Measurements from ENCODE around the gene TUBB. TPM values are rescaled to one million over a fixed set of nuclear protein-coding genes. Genes with fewer than 3 reads are reported as not detected.
A peak's percentile ranks its signal among the peaks of the same experiment; 100 is the strongest.

Gene TUBB
- polyA plus RNA-seq, 2 of the 4 experiments (the other 2 are of a cell fraction), result 691 to 1,044 TPM

DNA sequence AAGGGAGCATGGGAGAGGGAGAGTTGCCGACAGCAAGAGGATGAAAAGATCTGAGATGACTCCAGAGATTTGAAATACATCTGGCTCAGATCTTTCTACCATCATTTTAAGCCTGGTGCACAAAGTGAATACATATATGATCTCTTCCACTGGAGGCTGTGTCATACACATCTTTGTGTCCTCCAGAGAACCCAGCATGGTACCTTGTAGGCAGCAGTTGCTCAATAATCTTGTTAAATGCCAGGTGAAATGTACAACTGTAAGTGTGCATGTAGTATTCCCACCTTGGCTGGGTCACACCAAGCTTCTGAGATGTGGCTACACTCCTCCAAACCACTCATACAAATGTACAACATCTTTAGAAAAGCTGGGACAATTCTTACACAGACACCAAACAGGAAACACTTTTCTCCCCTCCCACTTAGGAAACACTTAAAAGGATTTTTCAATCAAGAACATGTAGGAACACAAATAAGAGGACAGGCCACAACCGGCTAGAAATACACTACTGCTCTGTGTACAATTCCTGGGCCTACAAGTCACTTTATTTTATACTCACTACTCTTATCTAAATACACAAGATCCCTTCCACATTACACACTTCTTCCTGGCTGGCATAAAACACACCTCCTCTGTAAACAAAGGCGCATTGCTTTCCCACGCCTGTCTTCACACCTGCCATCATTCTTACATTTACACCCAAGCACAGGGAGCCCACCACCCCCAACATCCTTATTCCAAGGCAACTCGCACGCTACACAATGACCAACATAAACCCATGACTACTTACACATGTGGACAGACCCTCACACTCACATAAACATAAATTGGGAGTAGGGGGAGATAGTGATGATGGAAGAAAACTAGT lies 28.0 kb downstream of the TUBB start (continued):
- TF ChIP-seq, protein P1, sequence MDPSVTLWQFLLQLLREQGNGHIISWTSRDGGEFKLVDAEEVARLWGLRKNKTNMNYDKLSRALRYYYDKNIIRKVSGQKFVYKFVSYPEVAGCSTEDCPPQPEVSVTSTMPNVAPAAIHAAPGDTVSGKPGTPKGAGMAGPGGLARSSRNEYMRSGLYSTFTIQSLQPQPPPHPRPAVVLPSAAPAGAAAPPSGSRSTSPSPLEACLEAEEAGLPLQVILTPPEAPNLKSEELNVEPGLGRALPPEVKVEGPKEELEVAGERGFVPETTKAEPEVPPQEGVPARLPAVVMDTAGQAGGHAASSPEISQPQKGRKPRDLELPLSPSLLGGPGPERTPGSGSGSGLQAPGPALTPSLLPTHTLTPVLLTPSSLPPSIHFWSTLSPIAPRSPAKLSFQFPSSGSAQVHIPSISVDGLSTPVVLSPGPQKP (IDR thresholded peaks at IDR 0.05; ENCODE audit: low read depth, low read length), result no peak
- no peak for TF ChIP-seq ZFP36 (IDR thresholded peaks at IDR 0.05; ENCODE audit: borderline replicate concordance, partially characterized antibody)
- TF ChIP-seq CHD2 (IDR thresholded peaks at IDR 0.05; ENCODE audit: low read length, partially characterized antibody), result no peak
- TF ChIP-seq KDM5A (IDR thresholded peaks at IDR 0.05), result no peak
- TF ChIP-seq, protein P2, sequence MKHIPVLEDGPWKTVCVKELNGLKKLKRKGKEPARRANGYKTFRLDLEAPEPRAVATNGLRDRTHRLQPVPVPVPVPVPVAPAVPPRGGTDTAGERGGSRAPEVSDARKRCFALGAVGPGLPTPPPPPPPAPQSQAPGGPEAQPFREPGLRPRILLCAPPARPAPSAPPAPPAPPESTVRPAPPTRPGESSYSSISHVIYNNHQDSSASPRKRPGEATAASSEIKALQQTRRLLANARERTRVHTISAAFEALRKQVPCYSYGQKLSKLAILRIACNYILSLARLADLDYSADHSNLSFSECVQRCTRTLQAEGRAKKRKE (CRISPR knock-in tag; IDR thresholded peaks at IDR 0.05; ENCODE audit: low read depth), result no peak
- no peak for TF ChIP-seq ZNF302 (CRISPR knock-in tag; IDR thresholded peaks at IDR 0.05)
- TF ChIP-seq HDAC2 (IDR thresholded peaks at IDR 0.05), result no peak
- no peak for TF ChIP-seq CBX2 (IDR thresholded peaks at IDR 0.05; ENCODE audit: borderline replicate concordance, low read depth)
- no peak for TF ChIP-seq PHF8 (IDR thresholded peaks at IDR 0.05; ENCODE audit: borderline replicate concordance, low read depth)
- 0 out of 5 replicates have a peak, but pooled peaks of 1 of the 2 experiments have one; percentile 36 for TF ChIP-seq JUN (IDR thresholded peaks at IDR 0.05)
- TF ChIP-seq TFCP2L1 (CRISPR knock-in tag; IDR thresholded peaks at IDR 0.05), result no peak
- TF ChIP-seq ESRRA (IDR thresholded peaks at IDR 0.05; ENCODE audit: borderline replicate concordance, low read length), result no peak
- no peak for TF ChIP-seq CEBPB (IDR thresholded peaks at IDR 0.05)
- no peak for TF ChIP-seq ZC3H11A (IDR thresholded peaks at IDR 0.05)
- TF ChIP-seq HEYL (CRISPR knock-in tag; IDR thresholded peaks at IDR 0.05), result peak; percentile 65; the same call in 1 of the 2 replicates
- TF ChIP-seq HOXB5 (CRISPR knock-in tag; IDR thresholded peaks at IDR 0.05), result no peak
- TF ChIP-seq FOSB (CRISPR knock-in tag; IDR thresholded peaks at IDR 0.05), result 0 out of 2 replicates have a peak, but pooled peaks have one; percentile 29
- TF ChIP-seq POLR2AphosphoS2 (conservative IDR thresholded peaks at IDR 0.05; ENCODE audit: low read length), result no peak
- TF ChIP-seq NFE2L2 (conservative IDR thresholded peaks at IDR 0.05; ENCODE audit: low read length), result no peak
- no peak for TF ChIP-seq MAFK (IDR thresholded peaks at IDR 0.05; ENCODE audit: partially characterized antibody)
- TF ChIP-seq, protein P3, sequence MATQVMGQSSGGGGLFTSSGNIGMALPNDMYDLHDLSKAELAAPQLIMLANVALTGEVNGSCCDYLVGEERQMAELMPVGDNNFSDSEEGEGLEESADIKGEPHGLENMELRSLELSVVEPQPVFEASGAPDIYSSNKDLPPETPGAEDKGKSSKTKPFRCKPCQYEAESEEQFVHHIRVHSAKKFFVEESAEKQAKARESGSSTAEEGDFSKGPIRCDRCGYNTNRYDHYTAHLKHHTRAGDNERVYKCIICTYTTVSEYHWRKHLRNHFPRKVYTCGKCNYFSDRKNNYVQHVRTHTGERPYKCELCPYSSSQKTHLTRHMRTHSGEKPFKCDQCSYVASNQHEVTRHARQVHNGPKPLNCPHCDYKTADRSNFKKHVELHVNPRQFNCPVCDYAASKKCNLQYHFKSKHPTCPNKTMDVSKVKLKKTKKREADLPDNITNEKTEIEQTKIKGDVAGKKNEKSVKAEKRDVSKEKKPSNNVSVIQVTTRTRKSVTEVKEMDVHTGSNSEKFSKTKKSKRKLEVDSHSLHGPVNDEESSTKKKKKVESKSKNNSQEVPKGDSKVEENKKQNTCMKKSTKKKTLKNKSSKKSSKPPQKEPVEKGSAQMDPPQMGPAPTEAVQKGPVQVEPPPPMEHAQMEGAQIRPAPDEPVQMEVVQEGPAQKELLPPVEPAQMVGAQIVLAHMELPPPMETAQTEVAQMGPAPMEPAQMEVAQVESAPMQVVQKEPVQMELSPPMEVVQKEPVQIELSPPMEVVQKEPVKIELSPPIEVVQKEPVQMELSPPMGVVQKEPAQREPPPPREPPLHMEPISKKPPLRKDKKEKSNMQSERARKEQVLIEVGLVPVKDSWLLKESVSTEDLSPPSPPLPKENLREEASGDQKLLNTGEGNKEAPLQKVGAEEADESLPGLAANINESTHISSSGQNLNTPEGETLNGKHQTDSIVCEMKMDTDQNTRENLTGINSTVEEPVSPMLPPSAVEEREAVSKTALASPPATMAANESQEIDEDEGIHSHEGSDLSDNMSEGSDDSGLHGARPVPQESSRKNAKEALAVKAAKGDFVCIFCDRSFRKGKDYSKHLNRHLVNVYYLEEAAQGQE (IDR thresholded peaks at IDR 0.05), result no peak
- TF ChIP-seq RFX5 (IDR thresholded peaks at IDR 0.05), result no peak
- no peak for TF ChIP-seq RAD21 (conservative IDR thresholded peaks at IDR 0.05 in 1 of 2, IDR thresholded peaks at IDR 0.05 in 1 of 2)
- peak; percentile 16; the same call in 1 of the 2 replicates for TF ChIP-seq GATA3 (IDR thresholded peaks at IDR 0.05; ENCODE audit: borderline replicate concordance)
- 0 out of 2 replicates have a peak, but pooled peaks have one; percentile 50 for TF ChIP-seq MYC (IDR thresholded peaks at IDR 0.05; ENCODE audit: borderline replicate concordance, low read length)
- no peak for TF ChIP-seq HOXA7 (CRISPR knock-in tag; IDR thresholded peaks at IDR 0.05)
- TF ChIP-seq EHF (CRISPR knock-in tag; IDR thresholded peaks at IDR 0.05), result no peak
- TF ChIP-seq SMC3 (IDR thresholded peaks at IDR 0.05), result no peak
- TF ChIP-seq MAZ (IDR thresholded peaks at IDR 0.05; ENCODE audit: borderline replicate concordance, low read depth, low read length), result no peak
- TF ChIP-seq ZSCAN20 (CRISPR knock-in tag; IDR thresholded peaks at IDR 0.05), result peak; percentile 68; the same call in 1 of the 2 replicates
- TF ChIP-seq RARB (CRISPR knock-in tag; IDR thresholded peaks at IDR 0.05), result no peak
- TF ChIP-seq RNF2 (IDR thresholded peaks at IDR 0.05; ENCODE audit: borderline replicate concordance, low read depth), result no peak
- TF ChIP-seq TP53 (CRISPR knock-in tag; IDR thresholded peaks at IDR 0.05), result no peak
- TF ChIP-seq, protein P4, sequence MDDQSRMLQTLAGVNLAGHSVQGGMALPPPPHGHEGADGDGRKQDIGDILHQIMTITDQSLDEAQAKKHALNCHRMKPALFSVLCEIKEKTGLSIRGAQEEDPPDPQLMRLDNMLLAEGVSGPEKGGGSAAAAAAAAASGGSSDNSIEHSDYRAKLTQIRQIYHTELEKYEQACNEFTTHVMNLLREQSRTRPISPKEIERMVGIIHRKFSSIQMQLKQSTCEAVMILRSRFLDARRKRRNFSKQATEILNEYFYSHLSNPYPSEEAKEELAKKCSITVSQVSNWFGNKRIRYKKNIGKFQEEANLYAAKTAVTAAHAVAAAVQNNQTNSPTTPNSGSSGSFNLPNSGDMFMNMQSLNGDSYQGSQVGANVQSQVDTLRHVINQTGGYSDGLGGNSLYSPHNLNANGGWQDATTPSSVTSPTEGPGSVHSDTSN (IDR thresholded peaks at IDR 0.05), result no peak

Data from A549 (cell line).